ENCODE data around the gene IL12RB1. TPM values are rescaled to one million over a fixed set of nuclear protein-coding genes. Genes with fewer than 3 reads are reported as not detected.

Gene IL12RB1
- polyA plus RNA-seq (ENCODE audit: insufficient read length in 4 of 4), result under 1 TPM; 0.09 to 0.47 (median 0.24) TPM

GRCh38 chr19:18086590-18087138 lies at the start of gene IL12RB1:
Gene IL12RB1 (minus strand): TSS chr19:18086934. CDS start chr19:18086823, 111 bp downstream.
- no peak for DNase-seq (ENCODE audit: low read depth in 4 of 4, low spot score in 3 of 4)

- no peak for DNase-seq (ENCODE audit: low read depth in 4 of 4, low spot score in 3 of 4)
Measured at GRCh38 chr19:18135712-18136584, 49.2 kb upstream of the IL12RB1 start.

- DNase-seq (ENCODE audit: low read depth in 4 of 4, low spot score in 3 of 4), result no peak
Measured at GRCh38 chr19:18131841-18132596, 45.3 kb upstream of the IL12RB1 start.

GRCh38 chr19:18130523-18131242 lies 43.9 kb upstream of the IL12RB1 start:
- no peak for DNase-seq (ENCODE audit: low read depth in 4 of 4, low spot score in 3 of 4)

- no peak for DNase-seq (ENCODE audit: low read depth in 4 of 4, low spot score in 3 of 4)
Measured at GRCh38 chr19:18128805-18129204, 42.1 kb upstream of the IL12RB1 start.

- DNase-seq (ENCODE audit: low read depth in 4 of 4, low spot score in 3 of 4), result no peak
Measured at GRCh38 chr19:18128044-18128443, 41.3 kb upstream of the IL12RB1 start.

- DNase-seq (ENCODE audit: low read depth in 4 of 4, low spot score in 3 of 4), result no peak
Measured at GRCh38 chr19:18126097-18126496, 39.4 kb upstream of the IL12RB1 start.

GRCh38 chr19:18123819-18124218 lies 37.1 kb upstream of the IL12RB1 start:
- DNase-seq (ENCODE audit: low read depth in 4 of 4, low spot score in 3 of 4), result no peak

GRCh38 chr19:18122860-18123795 lies 36.4 kb upstream of the IL12RB1 start:
- DNase-seq (ENCODE audit: low read depth in 4 of 4, low spot score in 3 of 4), result no peak

- DNase-seq (ENCODE audit: low read depth in 4 of 4, low spot score in 3 of 4), result no peak
Measured at GRCh38 chr19:18122424-18122823, 35.7 kb upstream of the IL12RB1 start.

- DNase-seq (ENCODE audit: low read depth in 4 of 4, low spot score in 3 of 4), result no peak
Measured at GRCh38 chr19:18121166-18121565, 34.4 kb upstream of the IL12RB1 start.

GRCh38 chr19:18120127-18120526 lies 33.4 kb upstream of the IL12RB1 start:
- DNase-seq (ENCODE audit: low read depth in 4 of 4, low spot score in 3 of 4), result no peak

- no peak for DNase-seq (ENCODE audit: low read depth in 4 of 4, low spot score in 3 of 4)
Measured at GRCh38 chr19:18119717-18120105, 33.0 kb upstream of the IL12RB1 start.

- no peak for DNase-seq (ENCODE audit: low read depth in 4 of 4, low spot score in 3 of 4)
Measured at GRCh38 chr19:18119013-18119716, 32.4 kb upstream of the IL12RB1 start.

- no peak for DNase-seq (ENCODE audit: low read depth in 4 of 4, low spot score in 3 of 4)
Measured at GRCh38 chr19:18118420-18119012, 31.8 kb upstream of the IL12RB1 start.

- DNase-seq (ENCODE audit: low read depth in 4 of 4, low spot score in 3 of 4), result peak; percentile 53 to 74 (median 70)
Measured at GRCh38 chr19:18117692-18118378, 31.1 kb upstream of the IL12RB1 start.

GRCh38 chr19:18117364-18117691 lies 30.6 kb upstream of the IL12RB1 start:
- no peak for DNase-seq (ENCODE audit: low read depth in 4 of 4, low spot score in 3 of 4)

GRCh38 chr19:18114483-18114882 lies 27.7 kb upstream of the IL12RB1 start:
- no peak for DNase-seq (ENCODE audit: low read depth in 4 of 4, low spot score in 3 of 4)
